GM23338 (cell line): ENCODE measurements around the gene OR52E1.

ENCODE experiments used
- CREB1 ChIP-seq: fragments of 250-450 bp; sonication (Bioruptor Pico); IDR thresholded peaks from 2 replicates; pipeline ENCODE4 v1.5.0; 2020; ENCODE audit warnings: low read depth, mild to moderate bottlenecking, moderate library complexity
- CTCF ChIP-seq, 2 experiments: fragments of 200-600 bp in 1 of 2; sonication (generic) in 1 of 2; conservative IDR thresholded peaks; 2 replicates each; pipeline versions ENCODE4 v1.5.1 to v1.6.1; 2016 to 2017; ENCODE audit warnings: antibody characterized with exemption in 2 of 2, low read depth in 2 of 2, mild to moderate bottlenecking in 2 of 2, moderate library complexity in 1 of 2
- ETS1 ChIP-seq: IDR thresholded peaks from 2 replicates; pipeline ENCODE4 v1.6.1; 2016; ENCODE audit warnings: antibody characterized with exemption
- EZH2 ChIP-seq: fragments of 200-600 bp; sonication (generic); IDR thresholded peaks from one replicate; pipeline ENCODE4 v1.8.0; 2017; ENCODE audit warnings: antibody characterized with exemption, mild to moderate bottlenecking, low read depth; ENCODE audit not compliant: unreplicated experiment
- EZH2phosphoT487 ChIP-seq: fragments of 200-600 bp; sonication (generic); IDR thresholded peaks from one replicate; pipeline ENCODE4 v1.8.1; 2018; ENCODE audit warnings: antibody characterized with exemption; ENCODE audit not compliant: unreplicated experiment
- JUNB ChIP-seq: IDR thresholded peaks from one replicate; pipeline ENCODE4 v1.6.1; 2016; ENCODE audit warnings: antibody characterized with exemption; ENCODE audit not compliant: unreplicated experiment
- POLR2AphosphoS5 ChIP-seq: IDR thresholded peaks from 2 replicates; pipeline ENCODE4 v1.6.1; 2016; ENCODE audit warnings: antibody characterized with exemption, low read depth
- REST ChIP-seq: IDR thresholded peaks from one replicate; pipeline ENCODE4 v1.6.1; 2018; ENCODE audit warnings: antibody characterized with exemption; ENCODE audit not compliant: unreplicated experiment
- STAT1 ChIP-seq: IDR thresholded peaks from one replicate; pipeline ENCODE4 v1.6.1; 2016; ENCODE audit warnings: antibody characterized with exemption; ENCODE audit not compliant: unreplicated experiment
- ZNF331 ChIP-seq: fragments of 250-450 bp; sonication (Bioruptor Pico); IDR thresholded peaks from 2 replicates; pipeline ENCODE4 v1.5.0; 2020; ENCODE audit warnings: low read depth, mild to moderate bottlenecking, moderate library complexity

GRCh38 chr11:5071799-5072198, 2.4 kb downstream of the OR52E1 start:
- no peak for TF ChIP-seq CTCF (conservative IDR thresholded peaks at IDR 0.05; ENCODE audit: low read depth in 2 of 2)
- TF ChIP-seq REST: no peak
- TF ChIP-seq JUNB: no peak
- TF ChIP-seq EZH2phosphoT487: no peak
- no peak for TF ChIP-seq EZH2
- no peak for TF ChIP-seq POLR2AphosphoS5
- TF ChIP-seq ZNF331 (CRISPR knock-in tag): no peak
- TF ChIP-seq CREB1 (CRISPR knock-in tag): no peak
- no peak for TF ChIP-seq STAT1
- TF ChIP-seq ETS1: no peak
